Measurements from ENCODE around the gene INTS12. TPM values are rescaled to one million over a fixed set of nuclear protein-coding genes. Genes with fewer than 3 reads are reported as not detected.
"Not testable (repeated sequence)": the region's sequence is repeated elsewhere in the genome, so short reads cannot be mapped to it uniquely, and the experiment has no call there.

Gene INTS12
- total RNA-seq, 1 donor from 2014 or later: 22.1 TPM

GRCh38 chr4:105707782-105708180 is 708 bp downstream of the INTS12 start:
- DNase-seq (ENCODE audit: low spot score in 2 of 2, unreplicated experiment in 2 of 2): no peak
- TF ChIP-seq CTCF (IDR thresholded peaks at IDR 0.05; ENCODE audit: unreplicated experiment): no peak

GRCh38 chr4:105698607-105699006 is 9.9 kb downstream of the INTS12 start:
- H3K36me3 Mint-ChIP-seq: peaks cover 19% of the 10 kb centered on the region
- no peaks in the 10 kb centered on the region for H3K9me3 Mint-ChIP-seq
- H3K27me3 Mint-ChIP-seq (ENCODE audit: low read depth): no peaks in the 10 kb centered on the region
- H3K4me1 Mint-ChIP-seq: no peaks in the 10 kb centered on the region
- H3K27ac Mint-ChIP-seq: no peak overlapping the region
- TF ChIP-seq CTCF (IDR thresholded peaks at IDR 0.05; ENCODE audit: unreplicated experiment): no peak
- DNase-seq (ENCODE audit: low spot score in 2 of 2, unreplicated experiment in 2 of 2): no peak
- no peak overlapping the region for H3K4me3 Mint-ChIP-seq

More at GRCh38 chr4:105707782-105708180, 708 bp downstream of the INTS12 start:
- no peaks in the 10 kb centered on the region for H3K27me3 Mint-ChIP-seq (ENCODE audit: low read depth)
- H3K4me1 Mint-ChIP-seq: peaks cover 26% of the 10 kb centered on the region
- peaks cover 3% of the 10 kb centered on the region for H3K9me3 Mint-ChIP-seq
- peak overlapping the region; percentile 100 for H3K27ac Mint-ChIP-seq
- H3K36me3 Mint-ChIP-seq: peaks cover 9% of the 10 kb centered on the region
- H3K4me3 Mint-ChIP-seq: peak overlapping the region; percentile 99

GRCh38 chr4:105695832-105696231 is 12.7 kb downstream of the INTS12 start:
- H3K4me3 Mint-ChIP-seq; DNase-seq (ENCODE audit: low spot score in 2 of 2, unreplicated experiment in 2 of 2); H3K27ac Mint-ChIP-seq; H3K4me1 Mint-ChIP-seq; H3K27me3 Mint-ChIP-seq (ENCODE audit: low read depth); H3K9me3 Mint-ChIP-seq: not testable (repeated sequence)
- H3K36me3 Mint-ChIP-seq: peaks cover 30% of the 10 kb centered on the region

GRCh38 chr4:105694812-105695211 is 13.7 kb downstream of the INTS12 start:
- not testable (repeated sequence) for H3K27ac Mint-ChIP-seq; H3K27me3 Mint-ChIP-seq (ENCODE audit: low read depth); H3K4me3 Mint-ChIP-seq; H3K9me3 Mint-ChIP-seq; DNase-seq (ENCODE audit: low spot score in 2 of 2, unreplicated experiment in 2 of 2); H3K4me1 Mint-ChIP-seq
- peaks cover 32% of the 10 kb centered on the region for H3K36me3 Mint-ChIP-seq

GRCh38 chr4:105686571-105686970 is 21.9 kb downstream of the INTS12 start:
- TF ChIP-seq CTCF (IDR thresholded peaks at IDR 0.05; ENCODE audit: unreplicated experiment): no peak
- Mint-ChIP-seq H3K27ac (no peak overlapping the region), H3K4me3 (no peak overlapping the region), H3K9me3 (no peaks in the 10 kb centered on the region), H3K4me1 (peaks cover 5% of the 10 kb centered on the region), H3K27me3 (ENCODE audit: low read depth) (no peaks in the 10 kb centered on the region), H3K36me3 (peaks cover 33% of the 10 kb centered on the region)
- DNase-seq (ENCODE audit: low spot score in 2 of 2, unreplicated experiment in 2 of 2): no peak

GRCh38 chr4:105683038-105683437 is 25.5 kb downstream of the INTS12 start:
- Mint-ChIP-seq H3K4me3 (no peak overlapping the region), H3K36me3 (peaks cover 22% of the 10 kb centered on the region), H3K27me3 (ENCODE audit: low read depth) (no peaks in the 10 kb centered on the region), H3K27ac (peak overlapping the region; percentile 48), H3K4me1 (peaks cover 5% of the 10 kb centered on the region), H3K9me3 (no peaks in the 10 kb centered on the region)
- DNase-seq (ENCODE audit: low spot score in 2 of 2, unreplicated experiment in 2 of 2): no peak
- no peak for TF ChIP-seq CTCF (IDR thresholded peaks at IDR 0.05; ENCODE audit: unreplicated experiment)

GRCh38 chr4:105679186-105679585 is 29.3 kb downstream of the INTS12 start:
- no peak for TF ChIP-seq CTCF (IDR thresholded peaks at IDR 0.05; ENCODE audit: unreplicated experiment)
- Mint-ChIP-seq H3K4me1 (peaks cover 5% of the 10 kb centered on the region), H3K27me3 (ENCODE audit: low read depth) (no peaks in the 10 kb centered on the region), H3K36me3 (peaks cover 18% of the 10 kb centered on the region), H3K9me3 (no peaks in the 10 kb centered on the region), H3K27ac (no peak overlapping the region), H3K4me3 (no peak overlapping the region)
- DNase-seq (ENCODE audit: low spot score in 2 of 2, unreplicated experiment in 2 of 2): no peak

All from mesothelial cell of epicardium (in vitro differentiated cells).